WTC11 (cell line): ENCODE measurements around the gene METRNL. TPM values are rescaled to one million over a fixed set of nuclear protein-coding genes. Genes with fewer than 3 reads are reported as not detected.

Source experiments
- ATAC-seq: fragments of 200-7000 bp; cut with Tn5 transposase; 2 replicates; pipeline ENCODE4 v1.10.0; 2021; ENCODE audit warnings: mild to moderate bottlenecking, moderate library complexity
- CTCF ChIA-PET: fragments of 300-600 bp; sonication (Branson Sonifier 250); formaldehyde crosslinking; loops from one replicate; lab custom pipeline; 2021; ENCODE audit warnings: antibody characterized with exemption; lab: Charles Lee
- POLR2A ChIA-PET: fragments of 350-600 bp; sonication (Branson Sonifier 250); formaldehyde crosslinking; loops from one replicate; lab custom pipeline; 2021; ENCODE audit warnings: antibody characterized with exemption; lab: Charles Lee
- DNase-seq: peaks from one replicate; pipeline ENCODE4 v3.0.0; 2021; ENCODE audit warnings: low spot score
- H3K27ac Mint-ChIP-seq: 2 replicates; pipeline ENCODE4 v1.8.0; 2021; ENCODE audit warnings: mixed read lengths
- H3K27me3 Mint-ChIP-seq: 2 replicates; pipeline ENCODE4 v1.8.0; 2021; ENCODE audit warnings: low read depth, mild to moderate bottlenecking, moderate library complexity, mixed read lengths
- H3K36me3 Mint-ChIP-seq: 2 replicates; pipeline ENCODE4 v1.8.0; 2021; ENCODE audit warnings: mixed read lengths
- H3K4me1 Mint-ChIP-seq: 2 replicates; pipeline ENCODE4 v1.8.0; 2022; ENCODE audit warnings: mixed read lengths
- H3K4me3 Mint-ChIP-seq: 2 replicates; pipeline ENCODE4 v1.8.0; 2021; ENCODE audit warnings: mild to moderate bottlenecking, moderate library complexity, mixed read lengths
- H3K9me3 Mint-ChIP-seq: 2 replicates; pipeline ENCODE4 v1.8.0; 2021; ENCODE audit warnings: mixed read lengths
- AFF4 ChIP-seq: sonication (generic); formaldehyde crosslinking; IDR thresholded peaks from 2 replicates; pipeline ENCODE4 v1.8.1; 2023; ENCODE audit warnings: mild to moderate bottlenecking, missing genetic modification reagents, borderline replicate concordance
- AR ChIP-seq: fragments of 250-450 bp; sonication (Bioruptor Pico); IDR thresholded peaks from 2 replicates; pipeline ENCODE4 v1.9.0; 2021; ENCODE audit warnings: mild to moderate bottlenecking
- CTCF ChIP-seq: fragments of 200-600 bp; IDR thresholded peaks from 2 replicates; pipeline ENCODE4 v1.8.0; 2022; ENCODE audit warnings: antibody characterized with exemption
- E2F4 ChIP-seq: sonication (generic); formaldehyde crosslinking; IDR thresholded peaks from 2 replicates; pipeline ENCODE4 v1.8.1; 2022; ENCODE audit warnings: low read depth, mild to moderate bottlenecking, moderate library complexity, missing genetic modification reagents, borderline replicate concordance
- MLX ChIP-seq: sonication (generic); formaldehyde crosslinking; IDR thresholded peaks from 2 replicates; pipeline ENCODE4 v1.8.1; 2023; ENCODE audit warnings: mild to moderate bottlenecking, missing genetic modification reagents, moderate library complexity
- MYBL2 ChIP-seq: sonication (generic); formaldehyde crosslinking; IDR thresholded peaks from 2 replicates; pipeline ENCODE4 v1.8.1; 2023; ENCODE audit warnings: mild to moderate bottlenecking, moderate library complexity, missing genetic modification reagents
- SMAD3 ChIP-seq: sonication (generic); formaldehyde crosslinking; IDR thresholded peaks from 2 replicates; pipeline ENCODE4 v1.8.0; 2022; ENCODE audit warnings: missing genetic modification reagents, mild to moderate bottlenecking, borderline replicate concordance
- SMAD4 ChIP-seq: sonication (generic); formaldehyde crosslinking; IDR thresholded peaks from 2 replicates; pipeline ENCODE4 v1.8.0; 2022; ENCODE audit warnings: mild to moderate bottlenecking, missing genetic modification reagents
- SOX15 ChIP-seq: fragments of 250-450 bp; sonication (Bioruptor Pico); IDR thresholded peaks from 2 replicates; pipeline ENCODE4 v1.9.0; 2021; ENCODE audit warnings: mild to moderate bottlenecking
- SP1 ChIP-seq: sonication (generic); formaldehyde crosslinking; conservative IDR thresholded peaks from 2 replicates; pipeline ENCODE4 v1.8.1; 2022; ENCODE audit warnings: missing genetic modification reagents
- STAT6 ChIP-seq: sonication (generic); formaldehyde crosslinking; conservative IDR thresholded peaks from 2 replicates; pipeline ENCODE4 v1.8.1; 2023; ENCODE audit warnings: mild to moderate bottlenecking, low read depth, missing genetic modification reagents, moderate library complexity
- TCF7 ChIP-seq: sonication (generic); formaldehyde crosslinking; IDR thresholded peaks from 2 replicates; pipeline ENCODE4 v1.8.0; 2022; ENCODE audit warnings: mild to moderate bottlenecking, low read depth, missing genetic modification reagents, moderate library complexity
- TEAD1 ChIP-seq: sonication (generic); formaldehyde crosslinking; IDR thresholded peaks from 2 replicates; pipeline ENCODE4 v1.8.0; 2022; ENCODE audit warnings: mild to moderate bottlenecking, missing genetic modification reagents
- ZNF232 ChIP-seq: sonication (generic); formaldehyde crosslinking; IDR thresholded peaks from 2 replicates; pipeline ENCODE4 v1.8.0; 2022; ENCODE audit warnings: mild to moderate bottlenecking, missing genetic modification reagents
- ZNF512 ChIP-seq: sonication (generic); formaldehyde crosslinking; IDR thresholded peaks from 2 replicates; pipeline ENCODE4 v1.8.1; 2022; ENCODE audit warnings: missing genetic modification reagents, borderline replicate concordance
- total RNA-seq: library from RNA; stranded (reverse); gene quantifications from 3 replicates; pipeline ENCODE4 v1.2.3, GENCODE V29; 2021

Gene METRNL
- total RNA-seq, 1 experiment from 2014 or later: 27.7 TPM

- no peak for TF ChIP-seq CTCF
- ChIA-PET CTCF (no interaction called here), POLR2A (no interaction called here)
- peaks cover 6% of the 10 kb centered on the region for H3K36me3 Mint-ChIP-seq
- H3K27me3 Mint-ChIP-seq: no peaks in the 10 kb centered on the region
- no peaks in the 10 kb centered on the region for H3K9me3 Mint-ChIP-seq
- no peak for ATAC-seq
- no peak overlapping the region for H3K4me3 Mint-ChIP-seq
- H3K4me1 Mint-ChIP-seq: peaks cover 21% of the 10 kb centered on the region
- DNase-seq: no peak
- no peak overlapping the region for H3K27ac Mint-ChIP-seq
Observed at GRCh38 chr17:83093506-83093905, 14.1 kb downstream of the METRNL start.

- Mint-ChIP-seq H3K27ac (no peak overlapping the region), H3K9me3 (no peaks in the 10 kb centered on the region), H3K4me3 (no peak overlapping the region), H3K4me1 (peaks cover 19% of the 10 kb centered on the region), H3K36me3 (peaks cover 6% of the 10 kb centered on the region)
- ATAC-seq: no peak
- ChIA-PET CTCF (no interaction called here), POLR2A (no interaction called here)
- DNase-seq: no peak
- TF ChIP-seq ZNF232 (CRISPR knock-in tag) (no peak), TEAD1 (CRISPR knock-in tag) (no peak)
- TF ChIP-seq, all 79 proteins: peak for 0
- no peaks in the 10 kb centered on the region for H3K27me3 Mint-ChIP-seq
Observed at GRCh38 chr17:83094291-83094690, 14.9 kb downstream of the METRNL start.

GRCh38 chr17:83095016-83095415 is 15.6 kb downstream of the METRNL start:
- ChIA-PET POLR2A (no interaction called here), CTCF (no interaction called here)
- DNase-seq (no peak), ATAC-seq (no peak)
- Mint-ChIP-seq H3K36me3 (peaks cover 6% of the 10 kb centered on the region), H3K9me3 (no peaks in the 10 kb centered on the region), H3K27me3 (no peaks in the 10 kb centered on the region), H3K4me1 (peaks cover 18% of the 10 kb centered on the region), H3K27ac (no peak overlapping the region), H3K4me3 (no peak overlapping the region)
- TF ChIP-seq MYBL2 (no peak), STAT6 (CRISPR knock-in tag) (no peak), SP1 (CRISPR knock-in tag) (no peak), MLX (CRISPR knock-in tag) (no peak), TCF7 (CRISPR knock-in tag) (no peak), SMAD4 (CRISPR knock-in tag) (no peak), SMAD3 (CRISPR knock-in tag) (no peak), AR (CRISPR knock-in tag) (no peak), SOX15 (CRISPR knock-in tag) (no peak), AFF4 (CRISPR knock-in tag) (no peak), ZNF512 (CRISPR knock-in tag) (no peak), E2F4 (CRISPR knock-in tag) (no peak)
